Spleen (tissue), 11 donors: ENCODE data around the gene ASAP2. TPM values are rescaled to one million over a fixed set of nuclear protein-coding genes. Genes with fewer than 3 reads are reported as not detected.

Source experiments
- DNase-seq: peaks from one replicate; pipeline ENCODE4 v3.0.0-alpha.2; 2020
- H3K27ac ChIP-seq, 8 donors: fragments of 200-600 bp; sonication (generic) in 7 of 8; 1 replicate in 4 of 8; 2 replicates in 4 of 8; pipeline versions ENCODE4 v1.5.0 to v1.8.0; 2016 to 2021; ENCODE audit warnings: inconsistent platforms in 4 of 8, mild to moderate bottlenecking in 4 of 8, moderate library complexity in 1 of 8
- H3K27me3 ChIP-seq, 7 donors: fragments of 200-600 bp; sonication (generic) in 6 of 7; replicated peaks in 1 of 7; 1 replicate in 4 of 7; 2 replicates in 3 of 7; pipeline versions ENCODE4 v1.5.0 to v1.8.0; 2016 to 2021; ENCODE audit warnings: inconsistent platforms in 3 of 7, mild to moderate bottlenecking in 1 of 7
- H3K36me3 ChIP-seq, 6 donors: fragments of 200-600 bp; sonication (generic) in 5 of 6; 1 replicate in 4 of 6; 2 replicates in 2 of 6; pipeline versions ENCODE4 v1.5.0 to v1.8.0; 2016 to 2021; ENCODE audit warnings: inconsistent platforms in 2 of 6
- H3K4me1 ChIP-seq, 6 donors: fragments of 200-600 bp; sonication (generic) in 5 of 6; 1 replicate in 3 of 6; 2 replicates in 3 of 6; pipeline versions ENCODE4 v1.5.0 to v1.8.0; 2016 to 2021; ENCODE audit warnings: inconsistent platforms in 3 of 6
- H3K4me3 ChIP-seq, 8 donors: fragments of 200-600 bp; sonication (generic) in 7 of 8; 1 replicate in 4 of 8; 2 replicates in 4 of 8; pipeline versions ENCODE4 v1.5.0 to v1.8.0; 2016 to 2021; ENCODE audit warnings: inconsistent platforms in 4 of 8, mild to moderate bottlenecking in 4 of 8, moderate library complexity in 2 of 8
- H3K9me3 ChIP-seq, 8 donors: fragments of 200-600 bp; sonication (generic) in 7 of 8; 1 replicate in 4 of 8; 2 replicates in 4 of 8; pipeline versions ENCODE4 v1.5.0 to v1.8.0; 2016 to 2021; ENCODE audit warnings: inconsistent platforms in 4 of 8
- CTCF ChIP-seq, 11 experiments: fragments of 200-600 bp in 7 of 11; fragments of 450-650 bp in 4 of 11; sonication (generic) in 4 of 11; IDR thresholded peaks in 8 of 11; conservative IDR thresholded peaks in 3 of 11; 1 replicate in 7 of 11; 2 replicates in 4 of 11; pipeline versions ENCODE4 v1.4.0 to v1.8.0; 2016 to 2021; ENCODE audit warnings: antibody characterized with exemption in 11 of 11, inconsistent platforms in 4 of 11, mild to moderate bottlenecking in 1 of 11
- POLR2A ChIP-seq, 3 donors: fragments of 450-650 bp; IDR thresholded peaks; one replicate each; pipeline ENCODE4 v1.5.1; 2017; ENCODE audit warnings: antibody characterized with exemption in 3 of 3, mild to moderate bottlenecking in 1 of 3
- POLR2AphosphoS5 ChIP-seq, 3 donors: sonication (generic); formaldehyde crosslinking; IDR thresholded peaks; one replicate each; pipeline ENCODE4 v1.5.1; 2017; ENCODE audit warnings: antibody characterized with exemption in 3 of 3
- WGBS, 5 donors: extraction: QIAGEN DNeasy Blood & Tissue Kit in 3 of 5; methylation state at CpG; one replicate each; pipeline versions ENCODE4 v1.1.5 to v1.1.7; 2013 to 2018; 5-methylcytosine and 5-hydroxymethylcytosine counted together
- intact Hi-C: fragments of 100-400 bp; cut with DNase I; formaldehyde crosslinking; loops from one replicate; pipeline ENCODE4 v1.15.0; 2023; ENCODE audit warnings: low total_unique reads
- polyA plus RNA-seq, 3 donors: library from polyadenylated mRNA; stranded (reverse); fragments of 200-250 nt; gene quantifications; one replicate each; pipeline ENCODE4 v1.2.1, GENCODE V29; 2013
- total RNA-seq, 7 donors: library from RNA; depleted of rRNA in 3 of 7; stranded (reverse); fragments of >200 nt in 3 of 7; fragmentation: NEBNext Ultra II Directional in 4 of 7; extraction: Animal tissue kit (Norgen Biotek cat#: 25700) in 4 of 7; gene quantifications; one replicate each; pipeline versions ENCODE4 v1.1.0 to v1.2.1, GENCODE V29; 2016 to 2021
- donor health status: healthy with polysubstance abuse.
- donor health status: DM: no; HTN: no; CAD: no; lungs with moderate emphysema.
- donor health status: DM: no; HTN: no; CAD: no.
- donor health status: Bipolar disorder and iron deficiency.
- donor health status: healthy.
- donor health status: DM: no; HTN: no; CAD: no.
- donor health status: DM: yes; HTN: yes; CAD: no.

ASAP2 gene
- total and polyA plus RNA-seq, 10 donors: 0.93 to 3.0 (median 2.2) TPM

DNA sequence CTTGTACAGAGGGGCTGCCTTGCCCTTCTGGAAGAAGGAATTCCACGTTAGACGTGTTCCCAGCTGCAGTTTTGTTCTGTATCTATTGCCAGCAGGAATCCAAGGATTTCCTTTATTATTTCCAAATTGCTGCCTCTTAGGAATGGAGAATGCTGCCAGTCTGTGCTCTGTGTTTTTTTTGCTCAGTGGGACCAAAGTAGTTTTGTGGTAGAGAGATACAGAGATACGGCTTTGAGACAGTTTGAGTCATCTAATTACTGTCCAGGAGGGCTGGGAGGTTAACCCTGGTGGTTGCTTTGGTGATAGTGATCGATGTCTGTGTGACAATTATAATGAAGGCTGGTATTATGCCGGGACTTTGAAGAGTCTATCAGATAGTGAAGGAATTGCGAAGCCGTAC is 26.3 kb downstream of the ASAP2 start:
- 73 to 86% (median 82%) methylated on average over 7 of the region's 7 CpGs for WGBS, 5 donors
- Histone ChIP-seq H3K27me3 (peaks cover 0 to 86% (median 41%) of the 10 kb centered on the region in 7 donors), H3K9me3 (no peaks in the 10 kb centered on the region), H3K27ac (no peak overlapping the region), H3K36me3 (no peaks in the 10 kb centered on the region), H3K4me3 (no peak overlapping the region), H3K4me1 (peaks cover 0 to 39% (median 18%) of the 10 kb centered on the region in 6 donors)
- no peak for DNase-seq
- TF ChIP-seq POLR2AphosphoS5 (IDR thresholded peaks at IDR 0.05): no peak
- no peak for TF ChIP-seq POLR2A (IDR thresholded peaks at IDR 0.05)
- TF ChIP-seq CTCF (IDR thresholded peaks at IDR 0.05 in 8 of 11, conservative IDR thresholded peaks at IDR 0.05 in 3 of 11): no peak
- intact Hi-C loops: no loop called here

GRCh38 chr2:9234680-9235146 is 28.1 kb downstream of the ASAP2 start:
- 62 to 77% (median 68%) methylated on average over 9 of the region's 9 CpGs for WGBS, 5 donors
- intact Hi-C loops: no loop called here
- H3K4me3 ChIP-seq: no peak overlapping the region
- no peaks in the 10 kb centered on the region for H3K36me3 ChIP-seq
- peaks cover 0 to 88% (median 32%) of the 10 kb centered on the region in 7 donors for H3K27me3 ChIP-seq
- no peaks in the 10 kb centered on the region for H3K9me3 ChIP-seq
- no peak for TF ChIP-seq POLR2AphosphoS5 (IDR thresholded peaks at IDR 0.05)
- no peak for TF ChIP-seq CTCF (IDR thresholded peaks at IDR 0.05 in 8 of 11, conservative IDR thresholded peaks at IDR 0.05 in 3 of 11)
- no peak for TF ChIP-seq POLR2A (IDR thresholded peaks at IDR 0.05)
- DNase-seq: no peak
- H3K27ac ChIP-seq: no peak overlapping the region
- peaks cover 0 to 39% (median 18%) of the 10 kb centered on the region in 6 donors for H3K4me1 ChIP-seq

GRCh38 chr2:9235147-9236044 is 28.8 kb downstream of the ASAP2 start:
- Histone ChIP-seq H3K4me3 (no peak overlapping the region), H3K36me3 (no peaks in the 10 kb centered on the region), H3K27me3 (peaks cover 0 to 88% (median 28%) of the 10 kb centered on the region in 7 donors), H3K4me1 (peaks cover 0 to 34% (median 18%) of the 10 kb centered on the region in 6 donors), H3K27ac (no peak overlapping the region), H3K9me3 (no peaks in the 10 kb centered on the region)
- intact Hi-C loops: no loop called here
- 76 to 84% (median 80%) methylated on average over 16 of the region's 16 CpGs for WGBS, 5 donors
- DNase-seq: no peak
- TF ChIP-seq POLR2AphosphoS5 (IDR thresholded peaks at IDR 0.05) (no peak), POLR2A (IDR thresholded peaks at IDR 0.05) (no peak), CTCF (IDR thresholded peaks at IDR 0.05 in 8 of 11, conservative IDR thresholded peaks at IDR 0.05 in 3 of 11) (no peak)

DNA sequence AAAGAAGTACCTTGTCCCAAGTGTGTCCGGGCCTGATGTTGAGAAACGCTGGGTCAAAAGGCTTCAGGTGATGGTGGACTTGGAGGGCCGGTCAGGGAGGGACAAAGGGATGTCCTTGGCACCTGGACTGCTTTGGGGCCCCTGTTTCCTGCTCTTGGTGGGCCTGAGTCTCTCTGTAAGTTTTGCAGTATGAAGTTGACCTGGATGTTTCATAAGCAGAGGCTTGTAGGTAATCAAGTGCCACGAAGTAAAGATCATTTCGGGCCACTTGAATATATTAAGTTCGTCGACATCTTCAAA is 29.4 kb downstream of the ASAP2 start:
- no peak overlapping the region for H3K27ac ChIP-seq
- no peak for DNase-seq
- H3K4me1 ChIP-seq: peaks cover 0 to 28% (median 13%) of the 10 kb centered on the region in 6 donors
- H3K4me3 ChIP-seq: no peak overlapping the region
- no peaks in the 10 kb centered on the region for H3K9me3 ChIP-seq
- peaks cover 0 to 88% (median 24%) of the 10 kb centered on the region in 7 donors for H3K27me3 ChIP-seq
- TF ChIP-seq POLR2A (IDR thresholded peaks at IDR 0.05) (no peak), POLR2AphosphoS5 (IDR thresholded peaks at IDR 0.05) (no peak), CTCF (IDR thresholded peaks at IDR 0.05 in 8 of 11, conservative IDR thresholded peaks at IDR 0.05 in 3 of 11) (no peak)
- intact Hi-C loops: no loop called here
- 89 to 96% (median 89%) methylated on average over 7 of the region's 7 CpGs for WGBS, 5 donors
- H3K36me3 ChIP-seq: no peaks in the 10 kb centered on the region
